ENCODE data around the gene PEX14.

The PEX14 gene

GRCh38 chr1:10432910-10433700, 41.6 kb upstream of the PEX14 start:
- no peak overlapping the region for H3K4me3 ChIP-seq (ENCODE audit: low read depth, low read length)
- no peak for TF ChIP-seq CTCF (IDR thresholded peaks at IDR 0.05; ENCODE audit: low read depth, low read length)
- in situ Hi-C loops (cut with HindIII; ENCODE audit: low sequenced_read_pairs), result no loop called here
- no peak for DNase-seq (ENCODE audit: low read depth, low spot score)

GRCh38 chr1:10433790-10434189, 41.0 kb upstream of the PEX14 start:
- no peak for TF ChIP-seq CTCF (IDR thresholded peaks at IDR 0.05; ENCODE audit: low read depth, low read length)
- DNase-seq (ENCODE audit: low read depth, low spot score), result no peak
- in situ Hi-C loops (cut with HindIII; ENCODE audit: low sequenced_read_pairs), result no loop called here
- no peak overlapping the region for H3K4me3 ChIP-seq (ENCODE audit: low read depth, low read length)

- no peak for DNase-seq (ENCODE audit: low read depth, low spot score)
- no peak overlapping the region for H3K4me3 ChIP-seq (ENCODE audit: low read depth, low read length)
- in situ Hi-C loops (cut with HindIII; ENCODE audit: low sequenced_read_pairs), result no loop called here
These were observed 40.2 kb upstream of the PEX14 start for GRCh38 chr1:10434590-10434989.

GRCh38 chr1:10437052-10437451, 37.7 kb upstream of the PEX14 start:
- no peak for DNase-seq (ENCODE audit: low read depth, low spot score)
- no peak overlapping the region for H3K4me3 ChIP-seq (ENCODE audit: low read depth, low read length)
- in situ Hi-C loops (cut with HindIII; ENCODE audit: low sequenced_read_pairs), result no loop called here
- no peak for TF ChIP-seq CTCF (IDR thresholded peaks at IDR 0.05; ENCODE audit: low read depth, low read length)

More at GRCh38 chr1:10434590-10434989, 40.2 kb upstream of the PEX14 start:
- no peak for TF ChIP-seq CTCF (IDR thresholded peaks at IDR 0.05; ENCODE audit: low read depth, low read length)

- no peak for TF ChIP-seq CTCF (IDR thresholded peaks at IDR 0.05; ENCODE audit: low read depth, low read length)
These were observed 36.0 kb upstream of the PEX14 start for GRCh38 chr1:10438677-10439163.

GRCh38 chr1:10440305-10440704, 34.4 kb upstream of the PEX14 start:
- no peak for TF ChIP-seq CTCF (IDR thresholded peaks at IDR 0.05; ENCODE audit: low read depth, low read length)
- no peak for DNase-seq (ENCODE audit: low read depth, low spot score)
- H3K4me3 ChIP-seq (ENCODE audit: low read depth, low read length), result no peak overlapping the region
- in situ Hi-C loops (cut with HindIII; ENCODE audit: low sequenced_read_pairs), result no loop called here

More at GRCh38 chr1:10438677-10439163, 36.0 kb upstream of the PEX14 start:
- no peak for DNase-seq (ENCODE audit: low read depth, low spot score)
- H3K4me3 ChIP-seq (ENCODE audit: low read depth, low read length), result no peak overlapping the region
- in situ Hi-C loops (cut with HindIII; ENCODE audit: low sequenced_read_pairs), result no loop called here

Data from astrocyte of the spinal cord (primary cell).